ENCODE results near the gene CREB3L4. TPM values are rescaled to one million over a fixed set of nuclear protein-coding genes. Genes with fewer than 3 reads are reported as not detected.

CREB3L4 gene
- total and polyA plus RNA-seq, 2 of the 13 experiments (the other 11 are each of a cell fraction or from before 2014, with no cell fraction given), result 9.9 to 18.7 TPM

- TF ChIP-seq E2F1 (CRISPR knock-in tag; IDR thresholded peaks at IDR 0.05) (no peak), MTF1 (CRISPR knock-in tag; IDR thresholded peaks at IDR 0.05) (no peak), CHD4 (IDR thresholded peaks at IDR 0.05; ENCODE audit: borderline replicate concordance, low read length) (no peak), POLR2AphosphoS2 (IDR thresholded peaks at IDR 0.05; ENCODE audit: low read depth, low read length) (peak; percentile 99), TBP (CRISPR knock-in tag; IDR thresholded peaks at IDR 0.05) (no peak), ZNF142 (CRISPR knock-in tag; IDR thresholded peaks at IDR 0.05) (peak; percentile 80; the same call in 1 of the 2 replicates), BRF2 (CRISPR knock-in tag; IDR thresholded peaks at IDR 0.05) (no peak), CC2D1A (CRISPR knock-in tag; IDR thresholded peaks at IDR 0.05) (no peak), HMG20A (CRISPR knock-in tag; IDR thresholded peaks at IDR 0.05; ENCODE audit: borderline replicate concordance) (peak; percentile 39; the same call in 1 of the 2 replicates), NCOA2 (CRISPR knock-in tag; IDR thresholded peaks at IDR 0.05) (peak; percentile 73), RXRB (CRISPR knock-in tag; IDR thresholded peaks at IDR 0.05; ENCODE audit: borderline replicate concordance) (peak; percentile 72), PREB (CRISPR knock-in tag; IDR thresholded peaks at IDR 0.05) (no peak), SKI (IDR thresholded peaks at IDR 0.05; ENCODE audit: partially characterized antibody) (peak; percentile 47), ZNF20 (CRISPR knock-in tag; IDR thresholded peaks at IDR 0.05) (no peak), ZNF558 (CRISPR knock-in tag; IDR thresholded peaks at IDR 0.05; ENCODE audit: borderline replicate concordance) (0 out of 2 replicates have a peak, but pooled peaks have one; percentile 28), ZFP82 (CRISPR knock-in tag; IDR thresholded peaks at IDR 0.05; ENCODE audit: borderline replicate concordance) (no peak), SIX1 (CRISPR knock-in tag; IDR thresholded peaks at IDR 0.05; ENCODE audit: borderline replicate concordance) (0 out of 2 replicates have a peak, but pooled peaks have one; percentile 61), ZNF616 (CRISPR knock-in tag; IDR thresholded peaks at IDR 0.05; ENCODE audit: low read depth) (0 out of 2 replicates have a peak, but pooled peaks have one; percentile 49), ZNF782 (CRISPR knock-in tag; IDR thresholded peaks at IDR 0.05; ENCODE audit: borderline replicate concordance) (peak; percentile 62; the same call in 1 of the 2 replicates), THAP7 (CRISPR knock-in tag; IDR thresholded peaks at IDR 0.05) (peak; percentile 100)
Measured at GRCh38 chr1:153990468-153991150, 22.9 kb downstream of the CREB3L4 start, which contains the start of gene RPS27 (continued).

Data from HepG2 (cell line).